HG02623 (cell line): Measurements from ENCODE around the gene EPHA7.

ENCODE experiments used
- ATAC-seq: cut with Tn5 transposase; IDR thresholded peaks from one replicate; pipeline ENCODE4 v1.9.1; 2021; ENCODE audit warnings: moderate library complexity; ENCODE audit not compliant: unreplicated experiment

Gene EPHA7

GRCh38 chr6:93329301-93330000 lies 89.9 kb downstream of the EPHA7 start:
- ATAC-seq = no peak

GRCh38 chr6:93327857-93328256 lies 91.5 kb downstream of the EPHA7 start:
- ATAC-seq = no peak

- ATAC-seq = no peak
These were observed 93.6 kb downstream of the EPHA7 start for GRCh38 chr6:93325761-93326160.

- no peak for ATAC-seq
These were observed 95.7 kb downstream of the EPHA7 start for GRCh38 chr6:93323630-93324029.

GRCh38 chr6:93322651-93323050 lies 96.7 kb downstream of the EPHA7 start:
- ATAC-seq = no peak

GRCh38 chr6:93319304-93319703 lies 100.1 kb downstream of the EPHA7 start:
- ATAC-seq = no peak

GRCh38 chr6:93318121-93318520 lies 101.2 kb downstream of the EPHA7 start:
- no peak for ATAC-seq

GRCh38 chr6:93317592-93317991 lies 101.8 kb downstream of the EPHA7 start:
- no peak for ATAC-seq

GRCh38 chr6:93307505-93308409 lies 111.6 kb downstream of the EPHA7 start:
- no peak for ATAC-seq

GRCh38 chr6:93305088-93305487 lies 114.3 kb downstream of the EPHA7 start:
- no peak for ATAC-seq

- no peak for ATAC-seq
These were observed 114.9 kb downstream of the EPHA7 start for GRCh38 chr6:93304505-93304904.

- ATAC-seq = no peak
These were observed 118.7 kb downstream of the EPHA7 start for GRCh38 chr6:93300661-93301060.

GRCh38 chr6:93299622-93300021 lies 119.7 kb downstream of the EPHA7 start:
- no peak for ATAC-seq

- no peak for ATAC-seq
These were observed 123.7 kb downstream of the EPHA7 start for GRCh38 chr6:93295631-93296030.

- no peak for ATAC-seq
These were observed 124.5 kb downstream of the EPHA7 start for GRCh38 chr6:93294879-93295278.

- no peak for ATAC-seq
These were observed 125.5 kb downstream of the EPHA7 start for GRCh38 chr6:93293872-93294271.

GRCh38 chr6:93293460-93293859 lies 125.9 kb downstream of the EPHA7 start:
- ATAC-seq = no peak

GRCh38 chr6:93282521-93283031 lies 136.8 kb downstream of the EPHA7 start:
- ATAC-seq = no peak

GRCh38 chr6:93278241-93278640 lies 141.1 kb downstream of the EPHA7 start:
- ATAC-seq = no peak

- no peak for ATAC-seq
These were observed 146.5 kb downstream of the EPHA7 start for GRCh38 chr6:93272896-93273295.

GRCh38 chr6:93272211-93272610 lies 147.1 kb downstream of the EPHA7 start:
- no peak for ATAC-seq
